Activated T-cell treated with anti-CD3 and anti-CD28 coated beads, Interleukin-2, amount 50 U/mL, for 1 hour (primary cell): ENCODE data around the gene PER1.

Source experiments
- DNase-seq: peaks from one replicate; pipeline ENCODE4 v3.0.0-alpha.2; 2020

Gene PER1

DNA sequence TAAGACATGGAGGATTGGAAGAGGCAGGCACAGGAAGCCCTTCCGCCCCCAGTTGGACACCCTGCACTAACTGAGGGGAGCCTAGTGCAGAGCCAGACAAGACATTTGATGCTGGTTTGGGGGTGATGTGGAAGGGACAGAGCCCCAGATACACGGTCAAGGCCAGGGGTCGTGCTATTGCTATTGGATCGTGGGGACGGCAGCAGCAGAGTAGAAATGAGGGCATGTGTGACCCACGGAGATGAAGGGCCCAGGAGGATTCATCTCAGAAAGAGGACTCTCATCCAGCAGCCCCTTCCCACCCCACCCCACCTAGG lies 12.6 kb upstream of the PER1 start:
- no peak for DNase-seq

DNA sequence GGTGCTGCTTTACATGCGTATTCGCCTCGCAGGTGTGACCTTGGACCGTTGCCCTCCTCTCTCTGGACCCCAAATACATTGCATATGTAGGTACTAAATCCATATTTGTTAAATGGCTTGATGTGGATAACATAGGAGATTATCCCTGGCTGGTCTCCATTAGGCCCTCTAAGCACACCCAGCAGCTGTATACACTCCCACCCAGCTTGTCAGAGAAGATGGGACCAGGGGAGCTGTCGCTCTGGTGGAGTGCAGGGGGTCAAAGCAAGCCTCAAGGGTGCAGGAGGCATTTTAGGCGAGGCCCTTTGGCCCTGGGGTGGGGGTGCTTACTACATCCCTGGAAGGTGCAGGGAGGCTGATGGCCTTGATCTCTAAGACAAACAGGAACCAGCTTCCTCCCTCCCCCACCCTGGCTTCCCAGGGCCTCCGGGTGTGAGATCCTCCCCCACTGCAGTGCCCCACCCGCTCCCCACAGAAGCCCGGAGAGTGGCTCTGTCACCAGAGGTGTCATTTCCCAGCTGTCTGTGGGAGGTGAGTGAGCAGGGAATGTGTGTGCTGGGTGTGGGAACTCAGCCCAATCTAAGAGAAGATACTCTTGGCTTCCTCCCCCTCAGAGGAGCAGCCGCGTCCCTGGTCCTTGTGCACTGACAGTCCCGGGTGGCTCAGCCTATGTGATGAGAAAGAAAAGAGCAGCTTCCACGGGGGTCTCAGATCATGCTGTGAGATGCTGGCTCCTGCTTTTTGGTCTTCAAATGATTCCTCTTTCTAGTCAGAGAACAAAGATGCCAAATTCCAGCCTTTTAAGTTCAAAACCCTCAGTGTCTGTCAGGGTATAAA lies 12.0 kb upstream of the PER1 start:
- DNase-seq = peak; percentile 68

- no peak for DNase-seq
These were observed 11.1 kb upstream of the PER1 start for GRCh38 chr17:8162997-8163977.

- DNase-seq = peak; percentile 86
These were observed 10.2 kb upstream of the PER1 start, which contains the start of gene VAMP2 for GRCh38 chr17:8162233-8162996. TSS of gene VAMP2 (minus strand) at chr17:8162948. CDS start at chr17:8162879, 69 bp downstream.

DNA sequence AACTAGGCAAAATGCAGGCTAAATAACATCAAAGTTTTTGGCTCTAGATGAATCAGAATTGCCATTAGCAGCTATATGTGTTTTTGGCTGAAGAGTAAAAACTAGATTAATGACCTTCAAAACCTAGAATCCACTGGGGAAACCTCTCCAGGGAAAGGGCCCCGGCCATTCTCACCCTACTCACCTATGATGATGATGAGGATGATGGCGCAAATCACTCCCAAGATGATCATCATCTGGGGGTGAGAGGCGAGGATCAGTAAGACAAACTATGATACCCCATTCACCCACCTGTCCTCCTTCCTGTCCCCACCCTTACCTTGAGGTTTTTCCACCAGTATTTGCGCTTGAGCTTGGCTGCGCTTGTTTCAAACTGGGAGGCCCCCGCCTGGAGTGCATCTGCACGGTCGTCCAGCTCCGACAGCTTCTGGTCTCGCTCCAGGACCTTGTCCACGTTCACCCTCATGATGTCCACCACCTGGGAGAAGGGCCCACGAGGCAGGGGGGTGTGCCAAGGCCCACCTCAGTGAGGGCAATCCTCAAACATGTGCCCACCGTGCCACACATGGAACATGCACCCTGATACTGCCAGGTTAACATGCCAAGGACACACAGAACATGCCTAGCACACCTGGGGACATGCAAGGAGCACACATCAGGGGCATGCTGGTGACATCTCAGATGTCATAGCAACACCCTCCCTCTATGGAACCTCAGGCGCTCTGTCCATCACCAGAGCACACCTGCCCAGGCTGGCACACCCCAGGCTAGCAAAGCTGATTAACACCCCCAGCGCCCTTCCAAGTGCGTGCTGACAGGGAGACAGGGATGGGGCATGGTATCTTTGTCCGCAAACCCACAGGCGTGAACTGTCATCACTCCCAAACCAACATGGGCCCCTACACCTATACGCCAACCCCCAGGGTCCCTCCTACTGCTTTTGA lies 9.4 kb upstream of the PER1 start:
- DNase-seq = peak; percentile 41

GRCh38 chr17:8160741-8161221 lies 8.6 kb upstream of the PER1 start:
- no peak for DNase-seq

DNA sequence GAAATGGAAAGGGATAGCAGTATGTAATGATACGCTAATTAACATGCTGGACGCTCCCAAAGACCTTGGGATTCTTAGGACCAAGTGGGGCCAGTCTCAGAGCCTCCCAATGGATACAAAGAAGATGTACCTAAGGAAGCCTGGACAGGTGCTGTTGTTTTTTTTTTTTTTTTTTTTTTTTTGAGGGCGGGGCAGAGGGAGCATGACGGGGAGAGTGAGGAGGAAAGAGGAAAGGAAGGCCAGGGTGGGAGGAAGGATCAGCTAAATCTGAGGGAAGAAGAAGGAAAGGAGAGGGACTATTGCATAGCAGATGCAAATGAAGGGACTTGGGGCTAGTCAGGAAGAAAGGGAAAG lies 8.0 kb upstream of the PER1 start:
- DNase-seq = no peak

DNA sequence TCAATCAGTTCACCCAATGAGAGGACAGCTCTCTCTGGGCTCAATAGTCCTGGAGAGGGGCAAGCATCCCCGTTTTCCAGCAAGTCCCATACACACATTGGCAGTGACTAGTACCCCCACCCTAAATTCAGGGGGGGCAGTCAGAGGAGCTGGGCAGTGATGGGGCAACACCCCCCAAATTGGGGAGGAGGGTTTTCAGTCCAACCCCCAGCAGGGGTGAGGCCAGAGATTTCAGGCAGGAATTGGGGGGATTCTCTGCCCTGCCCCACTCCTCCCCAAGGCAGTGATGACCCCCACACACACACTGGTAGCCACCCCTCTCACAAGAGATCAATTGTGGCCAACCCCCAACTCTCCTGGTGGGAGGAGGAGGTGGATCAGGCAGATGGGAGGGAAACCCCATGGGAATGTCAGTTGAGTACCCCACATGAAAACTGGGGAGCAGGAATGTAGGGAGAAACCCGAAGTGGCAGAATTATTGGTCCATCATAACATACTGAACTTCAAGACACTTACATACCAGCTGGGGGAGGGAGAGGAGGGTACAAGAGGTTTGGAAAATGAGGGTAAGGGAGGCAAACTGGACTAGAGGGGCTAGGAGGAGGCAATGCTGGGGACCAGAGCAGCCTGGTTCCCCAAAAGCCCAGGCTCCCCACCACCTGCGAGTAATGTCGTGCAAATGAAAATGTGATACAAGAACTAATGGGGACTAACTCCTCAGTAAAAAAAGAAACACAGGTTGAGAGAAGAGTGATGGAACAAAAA lies 7.4 kb upstream of the PER1 start:
- DNase-seq = no peak

DNA sequence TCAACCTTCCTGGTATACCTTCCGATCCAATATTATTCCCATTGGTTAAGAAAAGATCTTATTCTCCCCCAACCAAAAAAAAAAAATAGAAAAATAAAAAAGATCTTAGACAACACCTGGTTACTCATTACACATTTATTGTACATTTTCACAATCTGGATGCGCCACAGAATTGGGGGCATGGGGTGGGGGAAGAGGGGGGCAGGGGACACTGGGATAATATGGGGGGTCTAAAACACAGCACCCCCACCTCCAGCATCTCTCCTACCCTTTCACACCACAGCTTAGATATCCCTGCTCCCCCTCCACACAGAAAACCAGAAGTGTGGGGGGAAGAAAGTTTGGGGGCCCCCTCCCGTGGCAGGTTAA lies 6.8 kb upstream of the PER1 start:
- DNase-seq = no peak

- DNase-seq = peak; percentile 85
These were observed 6.2 kb upstream of the PER1 start for GRCh38 chr17:8158267-8159031.

DNA sequence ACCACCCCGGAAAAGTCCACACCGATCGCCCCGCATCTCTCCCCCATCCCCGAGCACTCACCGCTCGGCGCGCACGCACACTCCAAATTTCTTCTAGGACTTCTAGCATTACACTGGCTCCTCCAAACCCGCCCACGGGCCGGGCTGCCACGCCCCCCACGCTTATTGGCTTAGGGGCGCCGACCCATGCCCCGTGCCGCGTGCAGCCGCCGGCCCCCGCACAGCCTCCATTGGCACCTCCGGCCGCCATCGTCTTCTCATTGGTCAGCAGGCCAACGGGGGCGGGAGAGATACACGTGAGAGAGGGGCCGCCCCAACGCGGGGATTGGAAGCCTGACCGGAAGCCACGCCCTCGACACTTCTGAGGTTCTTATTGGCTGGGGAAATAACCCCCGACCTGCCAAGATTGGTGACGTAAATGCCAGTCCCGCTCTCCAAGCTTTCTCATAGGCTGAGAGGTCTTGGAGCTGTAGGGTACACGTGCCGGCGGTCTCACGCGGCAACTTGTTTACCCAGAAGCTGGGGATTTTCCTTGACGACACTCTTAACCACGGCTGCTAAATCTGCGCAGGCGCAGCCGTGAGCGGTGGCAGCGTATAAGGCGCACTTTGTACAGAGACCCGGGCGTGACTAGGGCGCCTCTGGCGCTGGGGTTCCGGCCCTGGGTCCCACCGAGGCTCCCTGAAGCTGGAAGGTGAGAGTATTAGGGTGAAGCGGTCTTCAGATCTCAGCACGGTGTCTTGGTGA lies 4.2 kb upstream of the PER1 start:
- DNase-seq = peak; percentile 99

DNA sequence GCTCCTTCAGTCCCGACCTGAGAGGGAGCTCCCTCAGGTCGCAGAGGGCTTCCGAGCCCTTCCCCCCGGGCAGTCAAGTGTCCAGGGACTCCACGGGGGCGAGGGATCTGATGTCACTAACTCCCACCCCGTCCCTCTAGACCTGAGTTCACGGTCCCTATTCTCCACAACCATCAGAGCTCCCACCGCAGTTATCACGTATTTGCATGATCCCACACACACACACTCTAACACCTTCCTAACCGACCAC lies 3.7 kb upstream of the PER1 start:
- no peak for DNase-seq

DNA sequence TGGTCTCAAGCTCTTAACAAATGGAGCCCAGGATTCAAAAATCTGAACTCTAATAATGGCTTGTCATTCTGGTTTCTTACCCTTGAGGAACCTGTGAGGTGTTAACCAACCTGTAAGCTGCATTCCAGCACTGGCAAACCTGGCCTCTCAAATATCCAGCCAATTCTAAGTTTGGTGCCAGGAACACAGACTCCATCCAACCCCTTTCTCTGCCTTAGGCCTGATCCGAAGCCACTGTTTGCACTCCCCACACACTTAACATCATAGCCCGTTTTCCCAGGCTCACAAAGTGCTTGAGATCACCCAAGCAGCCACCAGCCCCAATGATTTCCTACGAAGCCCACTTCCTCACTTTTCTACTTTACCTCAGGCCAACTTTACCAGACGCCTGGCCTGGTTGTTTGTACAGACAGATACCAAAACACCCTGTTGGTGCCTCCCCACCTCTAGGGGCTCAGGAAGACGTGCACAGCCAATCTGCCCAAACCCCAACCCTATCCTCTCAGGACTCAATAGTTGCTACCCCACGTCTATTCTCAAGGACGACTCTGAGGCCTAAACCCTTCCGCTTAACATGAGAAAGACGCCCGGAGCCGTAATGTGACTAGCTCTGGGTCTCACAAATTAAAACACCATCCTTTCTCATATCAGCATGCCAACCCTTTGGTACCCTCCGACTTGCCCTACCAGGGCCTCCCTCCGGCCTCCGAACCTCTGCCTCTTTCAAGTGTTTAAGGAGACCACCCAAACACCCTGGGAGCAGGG lies 3.2 kb upstream of the PER1 start:
- peak; percentile 34 for DNase-seq

- DNase-seq = no peak
These were observed 2.5 kb upstream of the PER1 start for GRCh38 chr17:8154608-8155155.

DNA sequence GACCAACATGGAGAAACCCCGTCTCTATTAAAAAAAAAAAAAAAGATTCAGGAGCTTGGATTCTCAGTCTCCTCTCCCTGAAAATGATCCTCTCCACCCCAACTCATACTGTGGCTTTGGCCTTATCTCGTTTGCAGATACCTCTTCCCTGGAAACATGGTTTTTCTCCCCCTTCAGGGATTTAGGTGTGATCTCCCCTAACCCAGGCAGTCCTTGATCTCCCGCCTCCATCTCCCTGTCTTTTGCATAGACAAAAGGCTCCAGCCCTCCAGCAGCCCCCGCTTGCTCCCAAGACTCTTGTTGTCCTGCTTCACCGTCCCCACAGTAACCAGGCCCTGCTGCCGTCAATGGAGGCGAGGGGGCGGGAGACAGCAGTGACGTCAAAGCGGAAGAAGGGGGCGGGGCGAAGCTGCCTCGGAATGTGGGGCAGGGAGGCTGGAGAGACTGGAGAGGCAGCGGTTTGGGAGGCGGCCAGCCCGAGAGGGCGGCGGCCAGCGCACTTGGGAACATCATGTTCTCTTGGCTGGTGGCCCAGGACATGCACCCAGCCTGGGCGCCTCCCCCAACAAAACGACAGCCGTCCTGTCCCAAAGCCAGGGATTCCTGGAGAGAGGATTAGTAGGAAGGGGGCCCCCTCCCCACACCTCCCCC lies 1.9 kb upstream of the PER1 start:
- peak; percentile 92 for DNase-seq

DNA sequence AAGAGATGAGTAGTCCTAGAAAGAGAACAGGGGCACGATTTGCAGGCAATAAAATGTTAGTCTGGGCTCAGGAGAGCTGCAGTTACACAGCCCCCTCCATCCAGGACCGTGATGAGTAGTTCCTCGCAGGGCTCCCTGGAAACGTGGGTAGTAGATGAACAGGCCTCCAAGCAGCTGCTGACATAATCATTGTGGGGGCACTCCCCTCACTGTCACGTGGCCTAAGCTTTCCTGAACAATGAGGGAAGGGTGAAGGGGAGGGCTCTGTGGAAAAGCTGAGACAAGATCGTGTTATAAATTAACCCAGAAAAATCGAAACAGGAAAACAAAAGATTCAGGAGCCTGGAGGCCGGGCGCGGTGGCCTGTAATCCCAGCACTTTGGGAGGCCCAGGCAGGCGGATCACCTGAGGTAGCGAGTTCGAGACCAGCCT lies 1.3 kb upstream of the PER1 start:
- DNase-seq = peak; percentile 45

- DNase-seq = peak; percentile 23
These were observed 837 bp upstream of the PER1 start for GRCh38 chr17:8153031-8153451.

- peak; percentile 63 for DNase-seq
These were observed 528 bp downstream of the PER1 start for GRCh38 chr17:8151641-8152111.
